Caco-2 (cell line): ENCODE measurements around the gene DIABLO. TPM values are rescaled to one million over a fixed set of nuclear protein-coding genes. Genes with fewer than 3 reads are reported as not detected.

Experiments
- BruUV-seq: library from RNA; stranded (reverse); fragments of 400-500 nt; replicated peaks from 2 replicates; lab custom pipeline; 2021; lab: Mats Ljungman, UMichigan
- CTCF ChIA-PET: fragments of 300-600 bp; sonication (Branson Sonifier 250); formaldehyde crosslinking; loops from one replicate; lab custom pipeline; 2022; ENCODE audit warnings: antibody characterized with exemption; lab: Charles Lee
- POLR2A ChIA-PET: fragments of 300-600 bp; sonication (Branson Sonifier 250); formaldehyde crosslinking; loops from one replicate; lab custom pipeline; 2022; ENCODE audit warnings: antibody characterized with exemption; lab: Charles Lee
- DNase-seq, 2 experiments: peaks; one replicate each; pipeline versions ENCODE4 v3.0.0 to v3.0.0-alpha.2; 2020 to 2022
- H3K27me3 ChIP-seq: replicated peaks from 2 replicates; pipeline ENCODE4 v1.6.0; 2011; ENCODE audit warnings: low read length; ENCODE audit not compliant: control insufficient read depth, insufficient read depth
- H3K36me3 ChIP-seq: 2 replicates; pipeline ENCODE4 v1.5.1; 2011; ENCODE audit warnings: low read length; ENCODE audit not compliant: control insufficient read depth, insufficient read depth
- H3K4me1 ChIP-seq: fragments of 250-450 bp; sonication (Bioruptor Pico); 2 replicates; pipeline ENCODE4 v1.5.1; 2020; ENCODE audit warnings: mild to moderate bottlenecking
- H3K4me3 ChIP-seq: 2 replicates; pipeline ENCODE4 v1.5.1; 2011; ENCODE audit warnings: low read depth, mild to moderate bottlenecking, control low read depth, low read length
- H3K9me3 ChIP-seq: fragments of 250-450 bp; sonication (Bioruptor Pico); 2 replicates; pipeline ENCODE4 v1.5.1; 2020; ENCODE audit warnings: mild to moderate bottlenecking, moderate library complexity
- H3K27ac Mint-ChIP-seq: one replicate; pipeline ENCODE4 v1.8.0; 2022; ENCODE audit warnings: mixed read lengths; ENCODE audit not compliant: unreplicated experiment
- H3K27me3 Mint-ChIP-seq: one replicate; pipeline ENCODE4 v1.8.0; 2022; ENCODE audit warnings: mixed read lengths; ENCODE audit not compliant: insufficient read depth, unreplicated experiment
- H3K36me3 Mint-ChIP-seq: one replicate; pipeline ENCODE4 v1.8.0; 2022; ENCODE audit warnings: mild to moderate bottlenecking, mixed read lengths; ENCODE audit not compliant: insufficient read depth, unreplicated experiment
- H3K4me1 Mint-ChIP-seq: one replicate; pipeline ENCODE4 v1.8.0; 2022; ENCODE audit warnings: low read depth, mixed read lengths; ENCODE audit not compliant: unreplicated experiment
- H3K4me3 Mint-ChIP-seq: one replicate; pipeline ENCODE4 v1.8.0; 2022; ENCODE audit warnings: mild to moderate bottlenecking, moderate library complexity, mixed read lengths; ENCODE audit not compliant: unreplicated experiment
- H3K9me3 Mint-ChIP-seq: one replicate; pipeline ENCODE4 v1.8.0; 2022; ENCODE audit warnings: mixed read lengths; ENCODE audit not compliant: unreplicated experiment
- CTCF ChIP-seq, 2 experiments: fragments of 200-600 bp in 1 of 2; IDR thresholded peaks; 1 replicate in 1 of 2; 2 replicates in 1 of 2; pipeline versions ENCODE4 v1.5.1 to v1.8.0; 2011 to 2022; ENCODE audit warnings: antibody characterized with exemption in 1 of 2, control low read depth in 1 of 2, inconsistent platforms in 1 of 2, low read depth in 1 of 2, low read length in 1 of 2, mild to moderate bottlenecking in 1 of 2, moderate library complexity in 1 of 2; ENCODE audit not compliant: insufficient read depth in 1 of 2, severe bottlenecking in 1 of 2, unreplicated experiment in 1 of 2
- intact Hi-C: fragments of 100-400 bp; cut with micrococcal nuclease; formaldehyde crosslinking; loops from one replicate; pipeline ENCODE4 v1.10.0; 2022; ENCODE audit not compliant: unreplicated experiment
- total RNA-seq: library from RNA; stranded (reverse); gene quantifications from 2 replicates; pipeline ENCODE4 v1.2.3, GENCODE V29; 2022

The DIABLO gene
- total RNA-seq, 1 experiment from 2014 or later, result 86.6 TPM

GRCh38 chr12:122238861-122239260, 13.0 kb upstream of the DIABLO start:
- Mint-ChIP-seq H3K4me1 (no peaks in the 10 kb centered on the region), H3K27me3 (no peaks in the 10 kb centered on the region), H3K9me3 (no peaks in the 10 kb centered on the region), H3K27ac (no peak overlapping the region), H3K4me3 (no peak overlapping the region), H3K36me3 (peaks cover 20% of the 10 kb centered on the region)
- Histone ChIP-seq H3K4me3 (no peak overlapping the region), H3K9me3 (no peaks in the 10 kb centered on the region), H3K4me1 (no peaks in the 10 kb centered on the region), H3K27me3 (no peaks in the 10 kb centered on the region), H3K36me3 (peaks cover 1% of the 10 kb centered on the region; the same call in 1 of the 2 replicates)
- no peak for DNase-seq
- POLR2A ChIA-PET, result no interaction called here
- CTCF ChIA-PET, result no interaction called here
- TF ChIP-seq CTCF (IDR thresholded peaks at IDR 0.05; ENCODE audit: insufficient read depth in 1 of 2, low read depth in 1 of 2, low read length in 1 of 2, severe bottlenecking in 1 of 2, unreplicated experiment in 1 of 2), result no peak
- no TSS peak for BruUV-seq
- intact Hi-C loops, result no loop called here

- Mint-ChIP-seq H3K9me3 (no peaks in the 10 kb centered on the region), H3K27ac (no peak overlapping the region), H3K4me1 (no peaks in the 10 kb centered on the region), H3K4me3 (no peak overlapping the region), H3K27me3 (no peaks in the 10 kb centered on the region), H3K36me3 (peaks cover 20% of the 10 kb centered on the region)
- H3K36me3 ChIP-seq, result peaks cover 1% of the 10 kb centered on the region; the same call in 1 of the 2 replicates
- no TSS peak for BruUV-seq
- no peak for TF ChIP-seq CTCF (IDR thresholded peaks at IDR 0.05; ENCODE audit: insufficient read depth in 1 of 2, low read depth in 1 of 2, low read length in 1 of 2, severe bottlenecking in 1 of 2, unreplicated experiment in 1 of 2)
- ChIA-PET CTCF (interaction anchor here (0.6 to 1.1 kb wide), 2 partner anchors 10 to 1385 kb away, joined by 3 to 4 read pairs; partner anchors contain the start of gene DIABLO), POLR2A (no interaction called here)
- DNase-seq, result no peak
- intact Hi-C loops, result no loop called here
- no peaks in the 10 kb centered on the region for H3K9me3 ChIP-seq
- no peaks in the 10 kb centered on the region for H3K27me3 ChIP-seq
- no peak overlapping the region for H3K4me3 ChIP-seq
- no peaks in the 10 kb centered on the region for H3K4me1 ChIP-seq
Observed at GRCh38 chr12:122235741-122236140, 9.9 kb upstream of the DIABLO start.

GRCh38 chr12:122232691-122233090, 6.8 kb upstream of the DIABLO start:
- ChIA-PET CTCF (no interaction called here), POLR2A (no interaction called here)
- Mint-ChIP-seq H3K27ac (no peak overlapping the region), H3K9me3 (no peaks in the 10 kb centered on the region), H3K27me3 (no peaks in the 10 kb centered on the region), H3K4me3 (no peak overlapping the region), H3K36me3 (peaks cover 20% of the 10 kb centered on the region), H3K4me1 (no peaks in the 10 kb centered on the region)
- H3K4me3 ChIP-seq, result no peak overlapping the region
- no peaks in the 10 kb centered on the region for H3K4me1 ChIP-seq
- no peak for DNase-seq
- H3K9me3 ChIP-seq, result no peaks in the 10 kb centered on the region
- no peak for TF ChIP-seq CTCF (IDR thresholded peaks at IDR 0.05; ENCODE audit: insufficient read depth in 1 of 2, low read depth in 1 of 2, low read length in 1 of 2, severe bottlenecking in 1 of 2, unreplicated experiment in 1 of 2)
- H3K36me3 ChIP-seq, result no peaks in the 10 kb centered on the region; the same call in 1 of the 2 replicates
- no peaks in the 10 kb centered on the region for H3K27me3 ChIP-seq
- intact Hi-C loops, result no loop called here
- BruUV-seq, result no TSS peak
